Pancreas (tissue), 10 donors: Measurements from ENCODE around the gene HCN3. TPM values are rescaled to one million over a fixed set of nuclear protein-coding genes. Genes with fewer than 3 reads are reported as not detected.

ENCODE experiments used
- ATAC-seq, 4 donors: fragments of 200-7000 bp; cut with Tn5 transposase; one replicate each; pipeline versions ENCODE4 v1.8.0 to v1.9.1; 2020; ENCODE audit warnings: mild to moderate bottlenecking in 4 of 4, moderate library complexity in 4 of 4
- DNase-seq, 6 donors: peaks; one replicate each; pipeline ENCODE4 v3.0.0-alpha.2; 2020
- FAIRE-seq: peaks from 2 replicates; lab custom pipeline; 2012; peaks lifted over from hg19 to GRCh38; lab: Jason Lieb, UNC
- H3K27ac ChIP-seq, 4 donors: fragments of 200-600 bp; sonication (generic); 1 replicate in 3 of 4; 2 replicates in 1 of 4; pipeline versions ENCODE4 v1.5.0 to v1.8.0; 2020
- H3K27me3 ChIP-seq, 4 donors: fragments of 200-600 bp; one replicate each; pipeline ENCODE4 v1.8.0; 2021
- H3K36me3 ChIP-seq, 3 donors: fragments of 200-600 bp; sonication (generic) in 1 of 3; one replicate each; pipeline versions ENCODE4 v1.5.0 to v1.8.0; 2020 to 2021
- H3K4me1 ChIP-seq, 3 donors: fragments of 200-600 bp; one replicate each; pipeline ENCODE4 v1.8.0; 2021
- H3K4me3 ChIP-seq, 4 donors: fragments of 200-600 bp; sonication (generic) in 2 of 4; one replicate each; pipeline versions ENCODE4 v1.5.0 to v1.8.0; 2020 to 2021
- H3K9me3 ChIP-seq, 4 donors: fragments of 200-600 bp; one replicate each; pipeline ENCODE4 v1.8.0; 2021
- WGBS, 2 donors: extraction: QIAGEN DNeasy Blood & Tissue Kit; methylation state at CpG; one replicate each; pipeline ENCODE4 v1.1.7; 2013; 5-methylcytosine and 5-hydroxymethylcytosine counted together
- intact Hi-C, 3 donors: fragments of 100-400 bp; cut with DNase I; formaldehyde crosslinking; loops; one replicate each; pipeline versions ENCODE4 v1.11.1 to v1.14.2; 2022
- polyA plus RNA-seq, 2 donors: library from polyadenylated mRNA; stranded (reverse); fragments of 200-250 nt; gene quantifications; one replicate each; pipeline ENCODE4 v1.2.3, GENCODE V29; 2013
- total RNA-seq, 6 donors: library from RNA; stranded (reverse); fragmentation: NEBNext Ultra II Directional in 4 of 6; extraction: Animal tissue kit (Norgen Biotek cat#: 25700) in 4 of 6; gene quantifications; one replicate each; pipeline versions ENCODE4 v1.2.1 to v1.2.4, GENCODE V29; 2021 to 2023
- TF ChIP-seq, protein P1 (sequence below), 4 donors: fragments of 200-600 bp; sonication (generic) in 3 of 4; IDR thresholded peaks; one replicate each; pipeline versions ENCODE4 v1.5.0 to v1.8.0; 2021; ENCODE audit warnings: antibody characterized with exemption in 4 of 4
- donor health status: healthy with polysubstance abuse.
- donor health status: DM: no; HTN: no; CAD: no; lungs with moderate emphysema.
- donor health status: DM: no; HTN: no; CAD: no.
- donor health status: control.
- donor health status: control.
- donor health status: Bipolar disorder and iron deficiency.
- donor health status: DM: yes; HTN: yes; CAD: no.
- donor health status: DM: no; HTN: no; CAD: no.
- donor health status: DM: no; HTN: no; CAD: no.
- donor health status: DM: yes; HTN: yes; CAD: no.

The HCN3 gene
- total and polyA plus RNA-seq, 8 donors: 0.66 to 12.0 (median 1.8) TPM

DNA sequence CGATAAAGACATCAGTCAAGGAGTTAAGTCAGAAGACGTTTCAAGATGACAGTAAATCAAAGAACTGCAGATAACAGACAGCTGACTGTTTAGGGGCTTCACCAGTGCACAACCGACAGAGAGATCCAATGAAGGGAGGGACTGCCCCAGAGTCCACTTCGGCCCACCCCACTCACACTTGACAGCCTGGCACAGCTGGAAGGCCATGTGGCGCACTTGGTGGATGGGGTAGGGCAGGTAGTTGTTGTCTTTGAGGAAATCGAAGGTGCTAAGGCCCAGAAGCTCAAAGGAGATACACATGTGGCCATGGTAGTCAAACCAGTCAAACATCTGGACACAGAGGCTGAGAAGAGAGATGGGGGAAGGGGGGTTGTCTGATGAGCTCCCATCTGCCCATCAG, 10.7 kb upstream of the HCN3 start:
- Histone ChIP-seq H3K36me3 (peaks cover 7 to 66% (median 49%) of the 10 kb centered on the region in 3 donors), H3K9me3 (no peaks in the 10 kb centered on the region), H3K4me1 (peaks cover 0 to 2% (median under 1%) of the 10 kb centered on the region in 3 donors), H3K27me3 (no peaks in the 10 kb centered on the region), H3K4me3 (no peak overlapping the region), H3K27ac (no peak overlapping the region)
- TF ChIP-seq, protein P1, sequence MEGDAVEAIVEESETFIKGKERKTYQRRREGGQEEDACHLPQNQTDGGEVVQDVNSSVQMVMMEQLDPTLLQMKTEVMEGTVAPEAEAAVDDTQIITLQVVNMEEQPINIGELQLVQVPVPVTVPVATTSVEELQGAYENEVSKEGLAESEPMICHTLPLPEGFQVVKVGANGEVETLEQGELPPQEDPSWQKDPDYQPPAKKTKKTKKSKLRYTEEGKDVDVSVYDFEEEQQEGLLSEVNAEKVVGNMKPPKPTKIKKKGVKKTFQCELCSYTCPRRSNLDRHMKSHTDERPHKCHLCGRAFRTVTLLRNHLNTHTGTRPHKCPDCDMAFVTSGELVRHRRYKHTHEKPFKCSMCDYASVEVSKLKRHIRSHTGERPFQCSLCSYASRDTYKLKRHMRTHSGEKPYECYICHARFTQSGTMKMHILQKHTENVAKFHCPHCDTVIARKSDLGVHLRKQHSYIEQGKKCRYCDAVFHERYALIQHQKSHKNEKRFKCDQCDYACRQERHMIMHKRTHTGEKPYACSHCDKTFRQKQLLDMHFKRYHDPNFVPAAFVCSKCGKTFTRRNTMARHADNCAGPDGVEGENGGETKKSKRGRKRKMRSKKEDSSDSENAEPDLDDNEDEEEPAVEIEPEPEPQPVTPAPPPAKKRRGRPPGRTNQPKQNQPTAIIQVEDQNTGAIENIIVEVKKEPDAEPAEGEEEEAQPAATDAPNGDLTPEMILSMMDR (IDR thresholded peaks at IDR 0.05): no peak
- no peak for FAIRE-seq
- no peak for DNase-seq
- 70 to 79% methylated on average over 6 of the region's 6 CpGs for WGBS, 2 donors
- intact Hi-C loops: no loop called here
- ATAC-seq: no peak

DNA sequence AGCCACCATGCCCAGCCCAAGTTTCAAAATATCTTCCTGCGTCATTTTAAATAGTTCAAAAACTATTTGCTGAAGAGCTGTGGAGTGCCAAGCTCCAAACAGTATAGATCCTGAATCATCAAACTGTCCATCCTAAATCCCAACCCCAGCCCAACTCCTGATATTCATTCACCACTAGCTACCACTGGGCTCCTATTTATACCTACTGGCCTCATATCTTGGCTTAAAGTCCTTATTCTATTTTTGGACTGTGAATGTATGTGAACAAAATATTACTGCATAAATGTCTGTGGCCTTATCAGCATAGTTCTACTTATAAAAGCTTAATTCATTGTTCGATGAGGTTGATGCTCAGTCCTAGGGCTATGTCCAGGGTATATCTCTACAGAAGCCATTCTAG, 9.9 kb upstream of the HCN3 start:
- no peak for DNase-seq
- Histone ChIP-seq H3K4me1 (peaks cover 0 to 10% (median 1%) of the 10 kb centered on the region in 3 donors), H3K27me3 (no peaks in the 10 kb centered on the region), H3K9me3 (no peaks in the 10 kb centered on the region), H3K36me3 (peaks cover 7 to 66% (median 49%) of the 10 kb centered on the region in 3 donors), H3K4me3 (no peak overlapping the region), H3K27ac (no peak overlapping the region)
- WGBS, 2 donors: 95 to 99% methylated on average over 2 of the region's 2 CpGs
- no peak for FAIRE-seq
- TF ChIP-seq, protein P1 (IDR thresholded peaks at IDR 0.05): no peak
- no peak for ATAC-seq
- intact Hi-C loops: no loop called here

DNA sequence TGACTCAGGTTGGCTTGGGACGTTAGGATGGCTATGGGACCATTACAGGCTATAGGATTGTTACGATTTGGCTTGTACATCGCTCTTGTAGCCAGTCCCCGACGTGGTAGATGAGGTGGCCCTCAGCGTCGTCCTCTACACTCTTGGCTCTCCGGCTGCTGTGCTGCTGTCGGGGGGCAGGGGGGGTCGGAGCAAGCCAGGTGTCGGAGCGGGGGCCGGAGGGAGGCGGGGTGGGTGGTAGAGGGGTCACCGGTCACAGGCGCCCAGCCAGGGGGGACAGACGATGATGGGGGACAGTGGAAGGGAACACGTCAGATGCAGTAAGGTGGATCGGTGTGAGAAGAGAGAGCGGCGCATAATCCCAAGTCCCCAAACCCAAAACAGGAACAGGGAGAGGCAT, 8.6 kb upstream of the HCN3 start:
- Histone ChIP-seq H3K36me3 (peaks cover 7 to 66% (median 46%) of the 10 kb centered on the region in 3 donors), H3K9me3 (no peaks in the 10 kb centered on the region), H3K4me3 (no peak overlapping the region), H3K4me1 (peaks cover 0 to 12% (median 3%) of the 10 kb centered on the region in 3 donors), H3K27ac (no peak overlapping the region), H3K27me3 (no peaks in the 10 kb centered on the region)
- WGBS, 2 donors: 92 to 95% methylated on average over 21 of the region's 21 CpGs
- FAIRE-seq (no peak), ATAC-seq (no peak), DNase-seq (no peak)
- intact Hi-C loops: no loop called here
- TF ChIP-seq, protein P1 (IDR thresholded peaks at IDR 0.05): no peak

DNA sequence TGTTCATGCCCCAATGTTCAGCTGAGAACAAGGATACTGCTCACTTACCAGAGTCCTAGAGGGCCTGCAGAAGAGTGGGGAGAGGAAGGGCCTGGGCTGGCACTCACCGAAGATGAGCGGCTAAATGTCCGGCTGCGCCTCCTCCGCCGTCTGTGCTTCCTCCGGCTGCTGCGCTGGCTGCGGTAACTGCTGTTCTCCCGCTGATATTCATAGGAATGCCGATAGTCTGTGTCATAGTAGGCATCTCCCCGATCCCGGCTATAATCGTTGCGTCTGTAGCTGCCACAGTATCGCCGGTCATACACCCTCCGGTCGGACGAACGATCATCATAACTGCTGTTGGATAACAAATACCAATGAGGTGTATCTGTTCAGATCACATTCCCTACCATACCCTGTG, 7.9 kb upstream of the HCN3 start:
- intact Hi-C loops: no loop called here
- whole genome bisulfite sequencing, 2 donors: 92 to 93% methylated on average over 21 of the region's 21 CpGs
- H3K9me3 ChIP-seq: no peaks in the 10 kb centered on the region
- DNase-seq: no peak
- H3K4me3 ChIP-seq: no peak overlapping the region
- no peak for ATAC-seq
- H3K36me3 ChIP-seq: peaks cover 7 to 61% (median 40%) of the 10 kb centered on the region in 3 donors
- TF ChIP-seq, protein P1 (IDR thresholded peaks at IDR 0.05): no peak
- no peak overlapping the region for H3K27ac ChIP-seq
- peaks cover 0 to 12% (median 3%) of the 10 kb centered on the region in 3 donors for H3K4me1 ChIP-seq
- FAIRE-seq: no peak
- H3K27me3 ChIP-seq: no peaks in the 10 kb centered on the region

DNA sequence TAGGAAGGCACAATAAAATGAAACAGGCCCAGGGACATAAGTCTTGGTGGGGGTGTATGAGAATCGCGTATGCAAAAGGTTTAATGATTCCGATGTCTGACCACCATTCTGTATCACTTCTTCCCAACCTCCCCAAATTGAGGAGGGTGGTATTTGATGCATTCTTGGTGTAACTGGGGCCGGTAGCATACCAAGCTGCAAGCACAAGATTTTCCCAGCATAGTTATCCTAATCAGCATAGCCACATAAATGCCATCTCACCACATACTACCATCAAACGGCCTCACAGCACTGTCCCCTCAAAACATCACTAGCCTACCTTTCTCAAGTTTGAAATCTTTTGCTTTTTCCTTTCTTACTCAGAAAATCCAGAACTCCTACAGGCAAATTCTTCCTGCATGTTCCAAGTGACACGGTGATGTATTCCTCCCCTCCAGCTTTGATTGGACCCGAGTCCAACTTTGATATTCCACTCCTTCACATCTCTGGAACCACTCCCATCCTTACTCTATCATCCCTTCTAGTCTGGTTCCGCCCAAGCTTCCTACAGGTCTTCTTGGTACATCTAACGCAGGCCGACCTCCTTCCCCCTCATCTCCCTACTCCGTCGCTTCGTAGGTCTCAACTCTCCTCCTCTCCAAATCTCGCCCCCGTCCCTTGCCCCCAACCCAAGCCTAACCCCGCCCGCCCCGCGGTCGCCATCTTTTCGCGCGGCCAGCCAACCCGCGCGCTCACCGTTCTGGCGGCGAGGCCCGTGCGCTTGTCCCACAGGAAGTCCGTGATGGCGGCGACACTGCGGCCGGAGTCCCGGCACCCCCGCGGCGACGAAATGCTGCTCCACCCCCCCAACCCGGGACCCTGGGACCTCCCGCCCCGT, 4.6 kb upstream of the HCN3 start:
- TF ChIP-seq, protein P1 (IDR thresholded peaks at IDR 0.05): no peak
- intact Hi-C loops: no loop called here
- Histone ChIP-seq H3K4me3 (peak overlapping the region; percentile 63 to 74 (median 67)), H3K27me3 (no peaks in the 10 kb centered on the region), H3K27ac (peak overlapping the region; percentile 76 to 93 (median 84)), H3K4me1 (peaks cover 0 to 12% (median 3%) of the 10 kb centered on the region in 3 donors), H3K36me3 (peaks cover 7 to 31% (median 18%) of the 10 kb centered on the region in 3 donors), H3K9me3 (no peaks in the 10 kb centered on the region)
- FAIRE-seq (no peak), ATAC-seq (peak; percentile 16 to 48 (median 37)), DNase-seq (no peak)
- WGBS, 2 donors: 3 to 5% methylated on average over 42 to 44 of the region's 44 CpGs
